Smooth muscle cell (in vitro differentiated cells): ENCODE data around the gene AUTS2. TPM values are rescaled to one million over a fixed set of nuclear protein-coding genes. Genes with fewer than 3 reads are reported as not detected.

Experiments used
- polyA plus RNA-seq: library from polyadenylated mRNA; unstranded; fragments of >200 nt; fragmentation: Nextera tagmentation; extraction: Ambion mirVana; gene quantifications from 2 replicates; pipeline ENCODE4 v1.2.1, GENCODE V29; 2016
- small RNA-seq: library from RNA; depleted of rRNA; stranded (forward); fragments of <200 nt; gene quantifications from one replicate; pipeline ENCODE3, GENCODE V24; 2014
- total RNA-seq: library from RNA; depleted of rRNA; stranded (reverse); fragments of >200 nt; gene quantifications from 2 replicates; pipeline ENCODE4 v1.2.3, GENCODE V29; 2014

The AUTS2 gene
- total and polyA plus RNA-seq, 2 experiments from 2014 or later, result 6.5 to 8.6 TPM

Small RNA genes within 50 kb of the gene (small RNA-seq; reads per million reads assigned to genes)
- gene AC073873.1, result not detected
